Measurements from ENCODE around the gene CELSR2.
"Not testable (repeated sequence)": the region's sequence is repeated elsewhere in the genome, so short reads cannot be mapped to it uniquely, and the experiment has no call there.

Gene CELSR2

GRCh38 chr1:109248797-109249629, at the start of gene CELSR2:
Gene CELSR2, plus strand, starts transcription at chr1:109249539. Its CDS starts 541 bp downstream, at chr1:109250080.
- peak; percentile 23 for DNase-seq (ENCODE audit: low read depth)

GRCh38 chr1:109199710-109200109, 49.6 kb upstream of the CELSR2 start:
- no peak for DNase-seq (ENCODE audit: low read depth)

- peak; percentile 62 for DNase-seq (ENCODE audit: low read depth)
Observed at GRCh38 chr1:109201123-109201703, 48.1 kb upstream of the CELSR2 start.

- no peak for DNase-seq (ENCODE audit: low read depth)
Observed at GRCh38 chr1:109204484-109204883, 44.9 kb upstream of the CELSR2 start.

- DNase-seq (ENCODE audit: low read depth) = no peak
Observed at GRCh38 chr1:109206339-109206738, 43.0 kb upstream of the CELSR2 start.

- DNase-seq (ENCODE audit: low read depth) = no peak
Observed at GRCh38 chr1:109207467-109208103, 41.8 kb upstream of the CELSR2 start.

- DNase-seq (ENCODE audit: low read depth) = no peak
Observed at GRCh38 chr1:109208394-109208793, 40.9 kb upstream of the CELSR2 start.

- no peak for DNase-seq (ENCODE audit: low read depth)
Observed at GRCh38 chr1:109208836-109209463, 40.4 kb upstream of the CELSR2 start.

GRCh38 chr1:109210058-109210457, 39.3 kb upstream of the CELSR2 start:
- DNase-seq (ENCODE audit: low read depth) = no peak

GRCh38 chr1:109213345-109213823, 36.0 kb upstream of the CELSR2 start:
- no peak for DNase-seq (ENCODE audit: low read depth)

GRCh38 chr1:109213824-109214693, 35.3 kb upstream of the CELSR2 start, which contains the start of gene SARS1:
Gene SARS1, plus strand, starts transcription at chr1:109213918. Its CDS starts 75 bp downstream, at chr1:109213993.
- DNase-seq (ENCODE audit: low read depth) = peak; percentile 72

GRCh38 chr1:109214695-109215623, 34.4 kb upstream of the CELSR2 start:
- peak; percentile 68 for DNase-seq (ENCODE audit: low read depth)

GRCh38 chr1:109216662-109217061, 32.7 kb upstream of the CELSR2 start:
- no peak for DNase-seq (ENCODE audit: low read depth)

- DNase-seq (ENCODE audit: low read depth) = no peak
Observed at GRCh38 chr1:109218516-109218915, 30.8 kb upstream of the CELSR2 start.

GRCh38 chr1:109221201-109221600, 28.1 kb upstream of the CELSR2 start:
- not testable (repeated sequence) for DNase-seq (ENCODE audit: low read depth)

GRCh38 chr1:109225308-109225707, 24.0 kb upstream of the CELSR2 start:
- DNase-seq (ENCODE audit: low read depth) = no peak

GRCh38 chr1:109225711-109226445, 23.5 kb upstream of the CELSR2 start:
- no peak for DNase-seq (ENCODE audit: low read depth)

GRCh38 chr1:109228167-109228566, 21.2 kb upstream of the CELSR2 start:
- DNase-seq (ENCODE audit: low read depth) = no peak

GRCh38 chr1:109229531-109230127, 19.7 kb upstream of the CELSR2 start:
- no peak for DNase-seq (ENCODE audit: low read depth)

Measured in HS-27A (cell line).